Karpas-422 (cell line): ENCODE data around the gene USP22. TPM values are rescaled to one million over a fixed set of nuclear protein-coding genes. Genes with fewer than 3 reads are reported as not detected.

Source experiments
- DNase-seq: peaks from one replicate; pipeline ENCODE4 v3.0.0-alpha.2; 2015
- H2AFZ ChIP-seq: fragments of 200-600 bp; sonication (generic); 2 replicates; pipeline ENCODE4 v1.6.1; 2014; ENCODE audit warnings: antibody characterized with exemption, low read length, mixed read lengths
- H3K27ac ChIP-seq: fragments of 200-600 bp; sonication (generic); 2 replicates; pipeline ENCODE4 v1.5.1; 2014; ENCODE audit warnings: mild to moderate bottlenecking, low read length, moderate library complexity
- H3K27me3 ChIP-seq: fragments of 200-600 bp; sonication (generic); 2 replicates; pipeline ENCODE4 v1.6.1; 2014; ENCODE audit warnings: low read length, mixed read lengths
- H3K36me3 ChIP-seq: fragments of 200-600 bp; sonication (generic); 2 replicates; pipeline ENCODE4 v1.6.1; 2014; ENCODE audit warnings: low read length, mixed read lengths; ENCODE audit not compliant: insufficient read depth
- H3K4me1 ChIP-seq: fragments of 200-600 bp; sonication (generic); 2 replicates; pipeline ENCODE4 v1.6.1; 2014; ENCODE audit warnings: mild to moderate bottlenecking, low read length, mixed read lengths
- H3K4me2 ChIP-seq: fragments of 200-600 bp; sonication (generic); 2 replicates; pipeline ENCODE4 v1.6.1; 2014; ENCODE audit warnings: low read length, low read depth, mild to moderate bottlenecking; ENCODE audit not compliant: poor library complexity, severe bottlenecking
- H3K4me3 ChIP-seq: fragments of 200-600 bp; sonication (generic); 2 replicates; pipeline ENCODE4 v1.5.1; 2014; ENCODE audit warnings: mild to moderate bottlenecking, antibody characterized with exemption, low read length, mixed read lengths
- H3K79me2 ChIP-seq: fragments of 200-600 bp; sonication (generic); 2 replicates; pipeline ENCODE4 v1.6.1; 2014; ENCODE audit warnings: mild to moderate bottlenecking, low read length, mixed read lengths
- H3K9ac ChIP-seq: fragments of 200-600 bp; sonication (generic); 2 replicates; pipeline ENCODE4 v1.6.0; 2014; ENCODE audit warnings: low read length
- H3K9me2 ChIP-seq: fragments of 200-600 bp; sonication (generic), shearing (Covaris generic); replicated peaks from 2 replicates; pipeline ENCODE4 v1.6.0; 2014; ENCODE audit warnings: mild to moderate bottlenecking, low read length, moderate library complexity; ENCODE audit not compliant: insufficient read depth
- H3K9me3 ChIP-seq: fragments of 300-700, 200-600 bp; sonication (generic); 2 replicates; pipeline ENCODE4 v1.6.1; 2014; ENCODE audit warnings: low read length, mixed read lengths
- H4K20me1 ChIP-seq: fragments of 200-600 bp; sonication (generic); 2 replicates; pipeline ENCODE4 v1.6.1; 2014; ENCODE audit warnings: mild to moderate bottlenecking, antibody characterized with exemption, low read length, low read depth; ENCODE audit not compliant: insufficient read depth
- total RNA-seq: library from RNA; depleted of rRNA; stranded (reverse); fragments of >200 nt; shearing (Covaris generic); gene quantifications from 2 replicates; pipeline ENCODE4 v1.2.3, GENCODE V29; 2014; ENCODE audit warnings: low replicate concordance

The USP22 gene
- total RNA-seq, 1 experiment from 2014 or later, result 133 TPM

DNA sequence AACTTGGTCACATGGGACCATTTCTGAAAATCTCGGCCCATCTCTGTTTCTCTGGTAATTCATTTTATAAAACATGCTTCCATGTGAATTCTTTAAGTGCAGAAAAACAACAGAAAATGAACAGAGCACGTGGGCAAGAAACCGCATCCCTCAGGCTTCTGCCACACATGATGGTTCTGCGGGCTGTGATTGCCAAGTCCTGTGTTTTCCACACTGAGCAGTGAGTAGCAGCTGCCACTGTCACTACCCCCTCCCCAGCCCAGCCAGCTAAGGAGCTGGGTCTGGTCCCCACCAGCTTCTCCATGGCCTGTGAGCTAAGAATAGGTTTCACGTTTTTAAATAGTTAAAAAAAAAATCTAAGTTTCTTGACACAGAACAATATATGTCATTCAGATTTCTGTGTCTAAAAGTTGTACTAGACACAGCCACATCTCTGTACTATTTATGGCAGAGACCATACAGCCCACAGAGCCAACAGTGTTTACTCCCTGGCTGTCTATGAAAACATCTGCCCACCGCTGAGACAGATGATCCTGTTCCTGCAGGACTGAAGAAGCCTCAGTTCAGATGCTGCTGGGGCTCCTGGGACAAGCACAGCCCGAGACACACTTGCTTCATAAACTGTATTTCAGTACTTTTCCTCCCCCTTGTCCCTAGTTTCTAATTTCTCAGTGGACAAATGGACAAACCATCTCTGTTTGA lies 41.5 kb downstream of the USP22 start:
- no peak for DNase-seq
- Histone ChIP-seq H3K4me2 (no peak overlapping the region), H3K4me1 (no peaks in the 10 kb centered on the region), H3K79me2 (no peaks in the 10 kb centered on the region), H2AFZ (no peak overlapping the region), H4K20me1 (peaks cover 54% of the 10 kb centered on the region), H3K9ac (no peak overlapping the region), H3K9me3 (no peaks in the 10 kb centered on the region), H3K27ac (no peak overlapping the region), H3K9me2 (no peaks in the 10 kb centered on the region), H3K36me3 (peaks cover 36% of the 10 kb centered on the region), H3K4me3 (no peak overlapping the region), H3K27me3 (no peaks in the 10 kb centered on the region)

DNA sequence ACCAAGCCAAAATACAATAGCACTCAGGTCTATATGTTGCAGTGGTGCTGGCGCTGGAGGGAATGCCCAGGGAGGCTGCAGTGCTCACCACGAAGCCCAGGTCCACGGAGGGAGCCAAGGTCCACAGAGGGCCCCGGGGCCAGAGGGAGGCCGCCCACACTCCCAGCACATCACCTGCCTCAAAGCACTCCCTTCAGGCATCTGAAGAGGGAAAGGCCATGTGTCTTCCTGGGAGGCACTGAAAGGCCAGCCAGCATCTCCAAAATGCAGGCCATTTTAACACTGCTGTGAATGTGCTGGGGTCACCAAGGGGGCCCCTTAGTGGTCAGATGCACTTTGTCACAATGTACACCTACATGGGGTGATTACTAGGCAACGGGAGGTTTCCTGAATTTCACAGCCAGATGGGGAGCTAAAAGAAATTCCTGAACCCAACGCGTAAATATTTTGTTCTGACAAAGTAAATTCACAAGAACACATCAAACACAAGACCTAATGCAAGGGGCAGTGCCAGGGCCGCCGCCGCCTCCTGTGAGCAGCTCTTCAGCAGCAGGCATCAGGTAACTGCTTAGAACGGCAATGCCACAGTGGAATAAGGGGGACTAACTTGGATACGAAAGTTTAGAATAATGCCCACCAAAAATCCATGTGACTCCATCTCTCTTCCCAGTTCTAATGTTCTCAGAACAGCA lies 42.8 kb downstream of the USP22 start:
- Histone ChIP-seq H3K9ac (no peak overlapping the region), H3K9me2 (no peaks in the 10 kb centered on the region), H2AFZ (no peak overlapping the region), H3K4me3 (no peak overlapping the region), H3K27ac (no peak overlapping the region), H3K36me3 (peaks cover 24% of the 10 kb centered on the region), H4K20me1 (peaks cover 43% of the 10 kb centered on the region), H3K27me3 (no peaks in the 10 kb centered on the region), H3K4me1 (no peaks in the 10 kb centered on the region), H3K9me3 (no peaks in the 10 kb centered on the region), H3K79me2 (no peaks in the 10 kb centered on the region), H3K4me2 (no peak overlapping the region)
- no peak for DNase-seq

DNA sequence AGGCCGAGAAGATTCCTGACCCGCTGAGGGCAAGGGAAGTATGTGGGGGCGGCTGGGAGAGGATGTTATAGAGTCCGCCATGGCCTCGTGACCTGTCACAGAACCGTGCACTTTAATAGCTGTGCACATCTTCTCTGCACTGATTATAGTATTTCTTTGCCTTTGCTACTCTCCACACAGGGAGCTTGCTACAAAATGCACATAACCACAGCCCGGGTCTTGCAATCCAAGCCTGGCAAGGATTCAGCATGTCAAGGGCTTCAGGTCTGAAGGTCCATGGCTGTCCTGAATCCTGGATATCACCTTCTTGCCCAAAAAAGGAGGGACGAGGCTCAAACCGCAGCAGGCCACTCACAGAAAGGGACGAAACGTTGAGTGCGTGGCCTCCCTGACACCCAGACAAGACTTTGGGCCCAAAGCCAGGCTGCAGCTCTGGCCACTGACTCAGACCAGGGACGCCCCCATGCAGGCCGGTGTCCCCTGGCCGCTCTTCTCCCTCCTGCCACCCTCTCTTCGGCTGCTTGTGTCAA lies 43.7 kb downstream of the USP22 start:
- Histone ChIP-seq H3K79me2 (no peaks in the 10 kb centered on the region), H3K4me3 (no peak overlapping the region), H3K4me1 (no peaks in the 10 kb centered on the region), H3K36me3 (peaks cover 16% of the 10 kb centered on the region; the same call in 1 of the 2 replicates), H3K27me3 (no peaks in the 10 kb centered on the region), H3K9ac (no peak overlapping the region), H3K27ac (no peak overlapping the region), H4K20me1 (peaks cover 39% of the 10 kb centered on the region), H3K9me2 (no peaks in the 10 kb centered on the region), H3K9me3 (no peaks in the 10 kb centered on the region), H3K4me2 (no peak overlapping the region), H2AFZ (no peak overlapping the region)
- no peak for DNase-seq

DNA sequence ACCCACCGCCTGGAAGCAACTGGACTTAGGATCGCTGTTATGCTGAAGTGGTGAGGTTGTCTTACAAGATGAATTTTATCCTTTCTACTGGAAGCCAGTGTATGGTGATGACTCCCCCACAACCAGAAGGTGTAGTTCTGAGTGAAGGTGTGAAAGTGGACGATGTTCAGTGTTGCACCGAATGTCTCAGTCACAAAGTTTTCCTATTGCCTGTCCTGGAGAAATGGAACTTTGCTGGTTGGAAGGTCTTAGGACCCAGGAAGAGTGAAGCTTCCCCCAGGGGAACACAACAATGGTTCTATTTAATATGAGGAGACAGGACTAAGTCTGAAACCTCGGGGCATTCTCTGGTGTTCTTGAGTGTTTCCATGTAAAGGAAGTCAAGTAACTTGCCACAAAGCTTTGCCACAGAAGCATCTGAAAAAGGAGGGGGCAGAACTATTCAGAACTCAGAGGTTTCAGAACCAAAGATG lies 44.2 kb downstream of the USP22 start:
- H3K9me3 ChIP-seq, result no peaks in the 10 kb centered on the region
- H3K36me3 ChIP-seq, result peaks cover 13% of the 10 kb centered on the region; the same call in 1 of the 2 replicates
- no peak overlapping the region for H3K4me2 ChIP-seq
- H4K20me1 ChIP-seq, result peaks cover 39% of the 10 kb centered on the region
- H3K9ac ChIP-seq, result no peak overlapping the region
- no peak overlapping the region for H2AFZ ChIP-seq
- H3K27ac ChIP-seq, result no peak overlapping the region
- no peaks in the 10 kb centered on the region for H3K4me1 ChIP-seq
- no peak overlapping the region for H3K4me3 ChIP-seq
- H3K79me2 ChIP-seq, result no peaks in the 10 kb centered on the region
- DNase-seq, result peak; percentile 47
- no peaks in the 10 kb centered on the region for H3K27me3 ChIP-seq
- H3K9me2 ChIP-seq, result no peaks in the 10 kb centered on the region

DNA sequence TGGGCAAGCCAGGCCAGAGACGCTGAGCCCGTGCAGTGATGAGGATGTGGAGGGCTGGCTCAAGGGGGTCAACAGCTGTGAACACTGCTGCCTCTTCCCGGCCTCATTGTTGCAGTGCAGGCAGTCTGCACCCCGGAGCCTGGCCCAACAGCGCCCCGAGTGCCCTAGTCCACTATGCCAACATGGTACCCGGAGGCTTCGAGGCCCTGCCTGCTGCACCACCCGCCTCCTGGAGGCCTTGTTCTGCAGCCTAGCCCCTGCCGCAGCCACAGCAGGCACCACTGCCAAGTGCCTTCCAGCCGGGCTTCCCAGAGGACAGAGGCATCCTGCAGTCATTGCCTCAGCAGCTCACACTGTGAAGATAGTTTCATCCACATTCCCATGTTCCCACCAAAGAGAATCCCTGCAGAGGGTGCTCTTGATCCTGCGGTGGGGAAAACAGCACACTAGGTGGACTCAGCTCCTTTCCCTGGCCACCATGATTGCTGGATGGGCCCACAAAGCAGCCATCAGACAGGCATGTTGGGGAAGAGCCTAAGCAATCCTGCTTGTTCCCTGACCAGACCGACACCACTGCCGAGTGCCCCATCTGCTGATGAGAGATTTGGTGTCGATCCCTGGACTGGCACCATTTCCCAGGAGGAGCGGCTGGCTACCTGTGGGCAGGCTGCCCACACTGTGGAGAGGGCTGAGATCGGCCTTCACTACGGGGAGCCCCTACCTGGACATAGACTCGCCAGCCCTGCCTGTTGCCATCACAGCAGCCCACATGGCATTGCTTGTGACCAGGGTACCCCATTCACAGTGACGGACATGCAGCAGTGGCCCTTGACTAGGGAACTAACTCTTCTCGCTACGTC lies 44.9 kb downstream of the USP22 start:
- Histone ChIP-seq H3K27ac (no peak overlapping the region), H3K79me2 (no peaks in the 10 kb centered on the region), H3K9me3 (no peaks in the 10 kb centered on the region), H3K36me3 (peaks cover 10% of the 10 kb centered on the region; the same call in 1 of the 2 replicates), H2AFZ (no peak overlapping the region), H4K20me1 (peaks cover 34% of the 10 kb centered on the region), H3K4me1 (peaks cover 3% of the 10 kb centered on the region; the same call in 1 of the 2 replicates), H3K4me2 (no peak overlapping the region), H3K27me3 (no peaks in the 10 kb centered on the region), H3K4me3 (no peak overlapping the region), H3K9ac (no peak overlapping the region), H3K9me2 (no peaks in the 10 kb centered on the region)
- DNase-seq, result peak; percentile 66

DNA sequence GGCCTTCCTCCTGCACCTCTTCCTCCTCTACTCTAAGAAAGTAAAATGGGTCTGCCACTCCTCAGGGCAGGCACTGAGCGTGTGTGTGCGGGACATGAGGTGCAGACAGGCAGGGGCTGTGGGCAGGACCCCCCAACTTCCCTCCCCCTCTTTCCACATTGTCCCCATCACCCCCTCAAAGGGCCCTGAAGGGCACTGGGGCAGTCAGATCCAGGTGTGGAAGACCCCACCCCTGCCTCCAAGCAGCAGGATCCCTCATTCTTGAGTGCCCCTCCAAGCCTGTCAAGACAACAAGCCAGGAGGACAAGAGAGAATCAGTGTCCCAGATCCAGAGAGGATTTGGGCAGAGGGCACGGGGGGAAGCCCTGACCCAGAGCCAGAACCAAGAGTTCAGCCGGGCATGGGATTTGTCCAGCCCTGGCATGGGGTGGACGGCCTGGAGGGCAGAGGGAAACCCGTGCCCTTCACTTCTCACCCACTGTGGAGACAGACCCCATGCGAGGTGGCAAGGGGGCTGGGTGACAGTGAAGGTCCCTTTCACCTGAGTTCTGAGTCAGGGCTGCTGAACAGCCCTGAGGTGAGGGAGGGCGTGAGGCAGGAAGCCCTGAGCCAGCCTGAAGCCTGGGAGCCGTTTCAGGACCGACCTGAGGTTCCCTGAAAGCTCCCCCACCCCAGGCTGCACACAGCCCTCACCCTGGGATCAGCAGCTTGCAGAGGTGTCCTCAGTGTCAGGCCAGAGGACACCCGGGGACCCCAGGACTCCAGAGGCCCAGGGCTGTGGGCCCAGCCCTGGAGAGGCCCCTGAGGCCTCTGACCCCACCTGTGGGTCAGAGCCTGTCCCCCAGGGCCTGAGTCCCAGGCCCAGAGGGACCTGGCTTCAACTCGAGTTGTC lies 45.8 kb downstream of the USP22 start:
- Histone ChIP-seq H3K9ac (no peak overlapping the region), H3K4me3 (no peak overlapping the region), H3K9me2 (no peaks in the 10 kb centered on the region), H3K9me3 (no peaks in the 10 kb centered on the region), H3K27me3 (no peaks in the 10 kb centered on the region), H3K4me1 (peaks cover 3% of the 10 kb centered on the region; the same call in 1 of the 2 replicates), H2AFZ (no peak overlapping the region), H3K4me2 (no peak overlapping the region), H3K79me2 (no peaks in the 10 kb centered on the region), H3K27ac (no peak overlapping the region), H4K20me1 (peaks cover 28% of the 10 kb centered on the region), H3K36me3 (peaks cover 7% of the 10 kb centered on the region; the same call in 1 of the 2 replicates)
- DNase-seq, result no peak

DNA sequence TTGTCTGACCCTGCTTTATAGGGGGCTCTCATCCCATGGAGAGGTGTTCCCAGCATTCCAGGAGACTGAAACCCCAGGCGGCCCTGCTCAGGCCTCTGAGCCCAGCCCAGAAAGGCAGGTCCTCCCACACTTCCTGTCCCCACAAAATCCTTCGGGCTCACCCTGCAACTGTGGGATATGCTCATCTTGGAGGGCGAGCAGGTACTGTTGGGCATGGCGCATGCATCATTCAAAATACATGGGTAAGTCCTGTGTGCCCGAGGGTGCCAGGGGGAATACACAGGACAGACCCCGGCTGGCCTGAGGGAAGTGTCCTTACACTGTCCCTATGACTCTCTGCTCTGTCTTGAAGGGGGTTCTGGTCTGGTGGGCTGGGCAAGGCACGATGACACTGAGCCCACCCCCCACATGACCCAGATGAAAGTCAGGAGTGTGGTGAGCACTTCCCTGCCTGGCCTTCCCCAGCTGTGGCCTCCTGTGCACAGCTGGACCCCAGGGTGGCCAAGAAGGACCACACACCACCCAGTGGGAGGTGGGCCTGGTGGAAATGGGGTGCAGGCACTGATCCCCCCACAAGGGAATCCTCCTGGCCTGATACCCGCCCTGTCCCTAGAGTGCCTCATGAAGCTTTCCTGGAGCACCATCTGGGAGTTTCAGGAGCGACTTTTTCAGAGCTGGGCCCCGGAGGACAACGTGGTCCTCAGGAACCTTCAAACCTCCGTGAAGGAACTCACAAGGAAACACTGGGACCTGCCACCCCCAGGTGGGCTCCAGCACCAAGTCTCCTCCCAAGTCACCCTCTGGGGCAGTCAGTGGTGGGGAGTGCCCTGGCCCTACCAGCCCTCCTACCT lies 46.7 kb downstream of the USP22 start:
- Histone ChIP-seq H3K79me2 (no peaks in the 10 kb centered on the region), H3K9me3 (no peaks in the 10 kb centered on the region), H2AFZ (no peak overlapping the region), H3K36me3 (no peaks in the 10 kb centered on the region; the same call in 1 of the 2 replicates), H3K4me1 (peaks cover 3% of the 10 kb centered on the region; the same call in 1 of the 2 replicates), H3K9ac (no peak overlapping the region), H4K20me1 (peaks cover 20% of the 10 kb centered on the region), H3K4me3 (no peak overlapping the region), H3K27me3 (no peaks in the 10 kb centered on the region), H3K9me2 (no peaks in the 10 kb centered on the region), H3K27ac (no peak overlapping the region), H3K4me2 (no peak overlapping the region)
- DNase-seq, result no peak
